IMR-90 (cell line): ENCODE measurements around the gene PNCK.

Experiments
- CHD1 ChIP-seq: IDR thresholded peaks from 2 replicates; pipeline ENCODE4 v1.6.1; 2012; ENCODE audit warnings: low read depth, low read length, improper control_type of control experiment
- FOS ChIP-seq: fragments of 150-350 bp; IDR thresholded peaks from 2 replicates; pipeline ENCODE4 v1.6.1; 2016; ENCODE audit warnings: low read depth, low read length
- MAFK ChIP-seq: IDR thresholded peaks from 2 replicates; pipeline ENCODE4 v1.6.1; 2012; ENCODE audit warnings: low read depth, low read length, improper control_type of control experiment
- POLR2A ChIP-seq: IDR thresholded peaks from 2 replicates; pipeline ENCODE4 v1.6.1; 2012; ENCODE audit warnings: mild to moderate bottlenecking, low read depth, low read length
- RAD21 ChIP-seq: IDR thresholded peaks from 2 replicates; pipeline ENCODE4 v1.6.1; 2012; ENCODE audit warnings: low read length, improper control_type of control experiment
- RFX5 ChIP-seq: IDR thresholded peaks from 2 replicates; pipeline ENCODE4 v1.8.0; 2012; ENCODE audit warnings: low read depth, mild to moderate bottlenecking, low read length, moderate library complexity
- SMC3 ChIP-seq: fragments of 150-350 bp; IDR thresholded peaks from 2 replicates; pipeline ENCODE4 v1.6.1; 2016; ENCODE audit warnings: low read depth, mild to moderate bottlenecking, antibody characterized with exemption, low read length, moderate library complexity
- TF ChIP-seq, protein P1 (sequence below): conservative IDR thresholded peaks from 2 replicates; pipeline ENCODE4 v1.5.1; 2012; ENCODE audit warnings: mild to moderate bottlenecking, low read depth, low read length, improper control_type of control experiment
- TF ChIP-seq, protein P2 (sequence below): fragments of 150-350 bp; IDR thresholded peaks from 2 replicates; pipeline ENCODE4 v1.6.1; 2017; ENCODE audit warnings: mild to moderate bottlenecking, antibody characterized with exemption, low read length, low read depth

DNA sequence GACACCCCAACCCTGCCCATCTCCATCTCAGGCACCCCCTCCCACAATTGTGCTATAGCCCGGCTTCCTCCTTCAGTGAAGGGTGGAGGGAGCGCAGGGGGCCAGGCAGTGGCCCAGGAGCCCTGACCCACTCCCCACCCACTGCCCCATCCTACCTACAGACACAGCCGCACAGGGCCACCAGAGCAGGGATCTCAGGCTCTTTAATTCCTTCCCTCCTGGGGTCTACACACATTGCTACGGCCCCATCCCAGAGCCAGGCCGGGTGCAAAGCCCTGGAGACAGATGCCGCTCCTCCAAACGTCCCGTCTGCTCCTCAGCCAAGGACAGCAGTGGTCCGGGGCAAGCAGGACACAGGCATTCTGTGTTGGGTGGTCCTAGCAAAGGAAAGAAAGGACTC is 39.4 kb downstream of the PNCK start:
- TF ChIP-seq, protein P1, sequence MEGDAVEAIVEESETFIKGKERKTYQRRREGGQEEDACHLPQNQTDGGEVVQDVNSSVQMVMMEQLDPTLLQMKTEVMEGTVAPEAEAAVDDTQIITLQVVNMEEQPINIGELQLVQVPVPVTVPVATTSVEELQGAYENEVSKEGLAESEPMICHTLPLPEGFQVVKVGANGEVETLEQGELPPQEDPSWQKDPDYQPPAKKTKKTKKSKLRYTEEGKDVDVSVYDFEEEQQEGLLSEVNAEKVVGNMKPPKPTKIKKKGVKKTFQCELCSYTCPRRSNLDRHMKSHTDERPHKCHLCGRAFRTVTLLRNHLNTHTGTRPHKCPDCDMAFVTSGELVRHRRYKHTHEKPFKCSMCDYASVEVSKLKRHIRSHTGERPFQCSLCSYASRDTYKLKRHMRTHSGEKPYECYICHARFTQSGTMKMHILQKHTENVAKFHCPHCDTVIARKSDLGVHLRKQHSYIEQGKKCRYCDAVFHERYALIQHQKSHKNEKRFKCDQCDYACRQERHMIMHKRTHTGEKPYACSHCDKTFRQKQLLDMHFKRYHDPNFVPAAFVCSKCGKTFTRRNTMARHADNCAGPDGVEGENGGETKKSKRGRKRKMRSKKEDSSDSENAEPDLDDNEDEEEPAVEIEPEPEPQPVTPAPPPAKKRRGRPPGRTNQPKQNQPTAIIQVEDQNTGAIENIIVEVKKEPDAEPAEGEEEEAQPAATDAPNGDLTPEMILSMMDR: no peak
- TF ChIP-seq MAFK (no peak), CHD1 (no peak), FOS (no peak), POLR2A (no peak), RAD21 (no peak), SMC3 (no peak), RFX5 (no peak)
- TF ChIP-seq, protein P2, sequence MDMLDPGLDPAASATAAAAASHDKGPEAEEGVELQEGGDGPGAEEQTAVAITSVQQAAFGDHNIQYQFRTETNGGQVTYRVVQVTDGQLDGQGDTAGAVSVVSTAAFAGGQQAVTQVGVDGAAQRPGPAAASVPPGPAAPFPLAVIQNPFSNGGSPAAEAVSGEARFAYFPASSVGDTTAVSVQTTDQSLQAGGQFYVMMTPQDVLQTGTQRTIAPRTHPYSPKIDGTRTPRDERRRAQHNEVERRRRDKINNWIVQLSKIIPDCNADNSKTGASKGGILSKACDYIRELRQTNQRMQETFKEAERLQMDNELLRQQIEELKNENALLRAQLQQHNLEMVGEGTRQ: no peak
